HUES48 (cell line): ENCODE results near the gene PNPLA5.
"Not testable (repeated sequence)": the region's sequence is repeated elsewhere in the genome, so short reads cannot be mapped to it uniquely, and the experiment has no call there.

ENCODE experiments used
- H3K27ac ChIP-seq: one replicate; pipeline ENCODE4 v1.7.0; 2013; ENCODE audit warnings: low read depth, low read length, inconsistent platforms
- H3K27me3 ChIP-seq: 2 replicates; pipeline ENCODE4 v1.6.1; 2013; ENCODE audit warnings: mild to moderate bottlenecking, low read length; ENCODE audit not compliant: control insufficient read depth, insufficient read depth
- H3K36me3 ChIP-seq: 2 replicates; pipeline ENCODE4 v1.6.1; 2013; ENCODE audit warnings: low read length; ENCODE audit not compliant: control insufficient read depth, insufficient read depth
- H3K4me1 ChIP-seq: 2 replicates; pipeline ENCODE4 v1.6.1; 2013; ENCODE audit warnings: mild to moderate bottlenecking, low read length; ENCODE audit not compliant: control insufficient read depth, insufficient read depth
- H3K4me3 ChIP-seq: 2 replicates; pipeline ENCODE4 v1.5.1; 2013; ENCODE audit warnings: mild to moderate bottlenecking, low read depth, low read length
- H3K9ac ChIP-seq: 2 replicates; pipeline ENCODE4 v1.6.1; 2013; ENCODE audit warnings: mild to moderate bottlenecking, low read depth, low read length, moderate library complexity
- H3K9me3 ChIP-seq: 2 replicates; pipeline ENCODE4 v1.6.1; 2013; ENCODE audit warnings: low read length; ENCODE audit not compliant: control insufficient read depth, insufficient read depth

The PNPLA5 gene

GRCh38 chr22:43879901-43880540 is 11.8 kb downstream of the PNPLA5 start:
- Histone ChIP-seq H3K36me3 (no peaks in the 10 kb centered on the region), H3K4me3 (no peak overlapping the region), H3K9ac (no peak overlapping the region), H3K27me3 (no peaks in the 10 kb centered on the region), H3K9me3 (no peaks in the 10 kb centered on the region), H3K27ac (no peak overlapping the region), H3K4me1 (no peaks in the 10 kb centered on the region; the same call in 1 of the 2 replicates)

GRCh38 chr22:43878831-43879550 is 12.8 kb downstream of the PNPLA5 start:
- Histone ChIP-seq H3K4me1 (no peaks in the 10 kb centered on the region; the same call in 1 of the 2 replicates), H3K9ac (no peak overlapping the region), H3K27ac (no peak overlapping the region), H3K9me3 (no peaks in the 10 kb centered on the region), H3K36me3 (no peaks in the 10 kb centered on the region), H3K27me3 (no peaks in the 10 kb centered on the region), H3K4me3 (no peak overlapping the region)

- Histone ChIP-seq H3K4me1 (no peaks in the 10 kb centered on the region; the same call in 1 of the 2 replicates), H3K27ac (no peak overlapping the region), H3K4me3 (no peak overlapping the region), H3K9me3 (no peaks in the 10 kb centered on the region), H3K27me3 (no peaks in the 10 kb centered on the region), H3K9ac (no peak overlapping the region), H3K36me3 (no peaks in the 10 kb centered on the region)
These were observed 13.6 kb downstream of the PNPLA5 start for GRCh38 chr22:43878079-43878795.

GRCh38 chr22:43876866-43877509 is 14.8 kb downstream of the PNPLA5 start:
- Histone ChIP-seq H3K36me3 (no peaks in the 10 kb centered on the region), H3K27ac (no peak overlapping the region), H3K4me3 (no peak overlapping the region), H3K4me1 (no peaks in the 10 kb centered on the region; the same call in 1 of the 2 replicates), H3K9me3 (no peaks in the 10 kb centered on the region), H3K9ac (no peak overlapping the region), H3K27me3 (no peaks in the 10 kb centered on the region)

- H3K9ac ChIP-seq, result no peak overlapping the region
- H3K27me3 ChIP-seq, result no peaks in the 10 kb centered on the region
- H3K4me1 ChIP-seq, result peaks cover 14% of the 10 kb centered on the region
- no peaks in the 10 kb centered on the region for H3K36me3 ChIP-seq
- H3K9me3 ChIP-seq, result peaks cover 7% of the 10 kb centered on the region; the same call in 1 of the 2 replicates
- H3K4me3 ChIP-seq, result no peak overlapping the region
- no peak overlapping the region for H3K27ac ChIP-seq
These were observed 22.0 kb downstream of the PNPLA5 start for GRCh38 chr22:43869799-43870198.

- H3K27me3 ChIP-seq, H3K36me3 ChIP-seq, H3K9ac ChIP-seq, H3K4me3 ChIP-seq, H3K9me3 ChIP-seq: not testable (repeated sequence)
- Histone ChIP-seq H3K4me1 (peaks cover 14% of the 10 kb centered on the region), H3K27ac (peak overlapping the region; percentile 62)
These were observed 22.8 kb downstream of the PNPLA5 start for GRCh38 chr22:43869001-43869400.

- peak overlapping the region; percentile 34; the same call in 1 of the 2 replicates for H3K4me3 ChIP-seq
- H3K4me1 ChIP-seq, result peaks cover 14% of the 10 kb centered on the region
- peaks cover 7% of the 10 kb centered on the region; the same call in 1 of the 2 replicates for H3K9me3 ChIP-seq
- no peaks in the 10 kb centered on the region for H3K27me3 ChIP-seq
- no peak overlapping the region for H3K9ac ChIP-seq
- no peaks in the 10 kb centered on the region for H3K36me3 ChIP-seq
- peak overlapping the region; percentile 62 for H3K27ac ChIP-seq
These were observed 23.8 kb downstream of the PNPLA5 start for GRCh38 chr22:43867839-43868635.

- Histone ChIP-seq H3K9ac (no peak overlapping the region), H3K4me1 (peaks cover 24% of the 10 kb centered on the region), H3K36me3 (no peaks in the 10 kb centered on the region), H3K27ac (no peak overlapping the region), H3K27me3 (no peaks in the 10 kb centered on the region), H3K9me3 (no peaks in the 10 kb centered on the region), H3K4me3 (peak overlapping the region; percentile 53)
These were observed 29.0 kb downstream of the PNPLA5 start for GRCh38 chr22:43862882-43863202.

GRCh38 chr22:43862074-43862881 is 29.5 kb downstream of the PNPLA5 start, which contains the start of gene SULT4A1:
Gene SULT4A1 (minus strand): TSS chr22:43862513. CDS start chr22:43862382, 131 bp downstream.
- no peaks in the 10 kb centered on the region for H3K27me3 ChIP-seq
- H3K27ac ChIP-seq, result no peak within 1 kb of the TSS
- peak within 1 kb of the TSS; percentile 73 for H3K4me3 ChIP-seq
- peak within 1 kb of the TSS; percentile 74; the same call in 1 of the 2 replicates for H3K9ac ChIP-seq
- H3K36me3 ChIP-seq, result no peaks in the 10 kb centered on the region
- H3K9me3 ChIP-seq, result no peaks in the 10 kb centered on the region
- peaks cover 21% of the 10 kb centered on the region for H3K4me1 ChIP-seq
